Keratinocyte (primary cell): ENCODE data around the gene ARID3A. TPM values are rescaled to one million over a fixed set of nuclear protein-coding genes. Genes with fewer than 3 reads are reported as not detected.
"Not testable (repeated sequence)": the region's sequence is repeated elsewhere in the genome, so short reads cannot be mapped to it uniquely, and the experiment has no call there.

Experiments
- DNase-seq: peaks from one replicate; pipeline ENCODE4 v3.0.0-alpha.2; 2011; ENCODE audit warnings: low read depth, missing footprints, low spot score
- FAIRE-seq: peaks from 2 replicates; lab custom pipeline; 2011; peaks lifted over from hg19 to GRCh38; lab: Jason Lieb, UNC
- H2AFZ ChIP-seq: 2 replicates; pipeline ENCODE4 v1.6.0; 2012; ENCODE audit warnings: low read length, control low read depth, inconsistent platforms; ENCODE audit not compliant: control insufficient read depth
- H3K27ac ChIP-seq: 2 replicates; pipeline ENCODE4 v1.5.1; 2011; ENCODE audit warnings: low read length; ENCODE audit not compliant: control insufficient read depth, insufficient read depth
- H3K27me3 ChIP-seq: 3 replicates; pipeline ENCODE4 v1.6.0; 2011; ENCODE audit warnings: low read length; ENCODE audit not compliant: control insufficient read depth, insufficient read depth; ENCODE audit errors: extremely low read depth
- H3K36me3 ChIP-seq, 2 experiments: 2 replicates in 1 of 2; 3 replicates in 1 of 2; pipeline ENCODE4 v1.5.1; 2011; ENCODE audit warnings: low read length in 2 of 2, mild to moderate bottlenecking in 1 of 2; ENCODE audit not compliant: control insufficient read depth in 2 of 2, insufficient read depth in 2 of 2; ENCODE audit errors: extremely low read depth in 1 of 2
- H3K4me1 ChIP-seq: 3 replicates; pipeline ENCODE4 v1.5.1; 2011; ENCODE audit warnings: low read length; ENCODE audit not compliant: control insufficient read depth, insufficient read depth; ENCODE audit errors: extremely low read depth
- H3K4me2 ChIP-seq: 3 replicates; pipeline ENCODE4 v1.6.0; 2011; ENCODE audit warnings: low read depth, low read length; ENCODE audit not compliant: control insufficient read depth, insufficient read depth; ENCODE audit errors: extremely low read depth
- H3K4me3 ChIP-seq, 3 experiments: fragments of 200-600 bp in 1 of 3; sonication (generic) in 1 of 3; 2 replicates in 2 of 3; 3 replicates in 1 of 3; pipeline ENCODE4 v1.5.1; 2011 to 2016; ENCODE audit warnings: low read length in 3 of 3, mild to moderate bottlenecking in 3 of 3, control low read depth in 2 of 3, inconsistent platforms in 1 of 3, low read depth in 1 of 3, mixed read lengths in 1 of 3, mixed run types in 1 of 3, moderate library complexity in 1 of 3; ENCODE audit not compliant: control insufficient read depth in 2 of 3, insufficient read depth in 2 of 3; ENCODE audit errors: extremely low read depth in 1 of 3
- H3K79me2 ChIP-seq: 2 replicates; pipeline ENCODE4 v1.6.0; 2012; ENCODE audit warnings: low read length; ENCODE audit not compliant: control insufficient read depth, insufficient read depth
- H3K9ac ChIP-seq: 3 replicates; pipeline ENCODE4 v1.6.0; 2011; ENCODE audit warnings: low read length; ENCODE audit not compliant: control insufficient read depth, insufficient read depth; ENCODE audit errors: extremely low read depth
- H3K9me1 ChIP-seq: 3 replicates; pipeline ENCODE4 v1.6.0; 2011; ENCODE audit warnings: low read length; ENCODE audit not compliant: control insufficient read depth, insufficient read depth; ENCODE audit errors: extremely low read depth
- H3K9me3 ChIP-seq: 2 replicates; pipeline ENCODE4 v1.5.1; 2012; ENCODE audit warnings: low read depth, low read length; ENCODE audit not compliant: control insufficient read depth
- H4K20me1 ChIP-seq: 3 replicates; pipeline ENCODE4 v1.6.0; 2011; ENCODE audit warnings: low read length; ENCODE audit not compliant: control insufficient read depth, insufficient read depth; ENCODE audit errors: extremely low read depth
- CTCF ChIP-seq, 3 experiments: IDR thresholded peaks in 1 of 3; conservative IDR thresholded peaks in 1 of 3; optimal IDR thresholded peaks in 1 of 3; 2 replicates in 2 of 3; 3 replicates in 1 of 3; pipeline versions ENCODE3 to v1.5.1; 2011; ENCODE audit warnings: low read length in 3 of 3, mild to moderate bottlenecking in 3 of 3, moderate library complexity in 2 of 3, control low read depth in 1 of 3, inconsistent platforms in 1 of 3; ENCODE audit not compliant: insufficient read depth in 2 of 3; ENCODE audit errors: extremely low read depth in 1 of 3
- EZH2 ChIP-seq: IDR thresholded peaks from one replicate; pipeline ENCODE4 v1.6.1; 2012; ENCODE audit warnings: inconsistent platforms, mild to moderate bottlenecking, low read length, moderate library complexity
- dilution Hi-C: fragments of 300-500 bp; cut with MboI; formaldehyde crosslinking; loops from one replicate; pipeline ENCODE4 v1.7.0; 2020; ENCODE audit warnings: low sequenced_read_pairs; ENCODE audit not compliant: extremely low pct_ligation_motif_present
- polyA plus RNA-seq, 5 experiments: library from polyadenylated mRNA; depleted of rRNA in 3 of 5; stranded (reverse) in 3 of 5; stranded (forward) in 1 of 5; unstranded in 1 of 5; fragments of >200 nt; gene quantifications; 1 replicate in 1 of 5; 2 replicates in 3 of 5; 3 replicates in 1 of 5; pipeline versions ENCODE4 v1.2.1 to v1.2.3, GENCODE V29; 2011 to 2012; ENCODE audit warnings: missing spikeins in 2 of 5, low read depth in 1 of 5, low replicate concordance in 1 of 5

Gene ARID3A
- polyA plus RNA-seq, 1 donor (not counting 4 experiments of a cell fraction or from before 2014, with no cell fraction given) = 2.6 TPM

GRCh38 chr19:876780-877314, 49.0 kb upstream of the ARID3A start:
- Histone ChIP-seq H3K79me2 (no peaks in the 10 kb centered on the region), H3K27me3 (no peaks in the 10 kb centered on the region), H3K4me2 (no peak overlapping the region), H3K4me1 (peaks cover 14% of the 10 kb centered on the region), H4K20me1 (no peaks in the 10 kb centered on the region), H3K9me1 (no peaks in the 10 kb centered on the region), H3K9ac (no peak overlapping the region), H3K36me3 (peaks cover 10 to 26% of the 10 kb centered on the region in 2 experiments), H3K9me3 (no peaks in the 10 kb centered on the region), H3K27ac (no peak overlapping the region), H2AFZ (no peak overlapping the region), H3K4me3 (no peak overlapping the region)
- FAIRE-seq (no peak), DNase-seq (no peak)
- TF ChIP-seq CTCF (optimal IDR thresholded peaks at IDR 0.05 in 1 of 3, IDR thresholded peaks at IDR 0.05 in 1 of 3, conservative IDR thresholded peaks at IDR 0.05 in 1 of 3; ENCODE audit: extremely low read depth in 1 of 3, insufficient read depth in 2 of 3, low read length in 3 of 3) (no peak), EZH2 (no peak)
- dilution Hi-C loops = no loop called here

- peaks cover 13 to 26% of the 10 kb centered on the region in 2 experiments for H3K36me3 ChIP-seq
- dilution Hi-C loops = not testable (repeated sequence)
Measured at GRCh38 chr19:877992-878660, 47.7 kb upstream of the ARID3A start.

GRCh38 chr19:878751-879561, 46.9 kb upstream of the ARID3A start:
- H2AFZ ChIP-seq, H3K9me1 ChIP-seq, H3K4me2 ChIP-seq, H4K20me1 ChIP-seq, dilution Hi-C loops, H3K27ac ChIP-seq, FAIRE-seq, H3K79me2 ChIP-seq, H3K4me1 ChIP-seq, H3K4me3 ChIP-seq, H3K9me3 ChIP-seq, H3K27me3 ChIP-seq, DNase-seq, H3K9ac ChIP-seq: not testable (repeated sequence)
- H3K36me3 ChIP-seq = peaks cover 13 to 26% of the 10 kb centered on the region in 2 experiments

More at GRCh38 chr19:877992-878660, 47.7 kb upstream of the ARID3A start:
- H4K20me1 ChIP-seq, H3K4me2 ChIP-seq, H3K9ac ChIP-seq, H3K4me3 ChIP-seq, H3K79me2 ChIP-seq, H2AFZ ChIP-seq, H3K4me1 ChIP-seq, H3K9me3 ChIP-seq, H3K27me3 ChIP-seq, H3K9me1 ChIP-seq, FAIRE-seq, DNase-seq, H3K27ac ChIP-seq: not testable (repeated sequence)
